ENCODE measurements around the gene CNMD.

The CNMD gene

GRCh38 chr13:52739468-52740071, at the start of gene CNMD:
Gene CNMD, minus strand, starts transcription at chr13:52739820. Its CDS starts 119 bp downstream, at chr13:52739701.
- DNase-seq (ENCODE audit: low spot score), result no peak

- no peak for DNase-seq (ENCODE audit: low spot score)
Observed at GRCh38 chr13:52788011-52788410, 48.4 kb upstream of the CNMD start.

- DNase-seq (ENCODE audit: low spot score), result no peak
Observed at GRCh38 chr13:52787235-52787634, 47.6 kb upstream of the CNMD start.

GRCh38 chr13:52786766-52787165, 47.1 kb upstream of the CNMD start:
- DNase-seq (ENCODE audit: low spot score), result no peak

- DNase-seq (ENCODE audit: low spot score), result no peak
Observed at GRCh38 chr13:52785739-52786138, 46.1 kb upstream of the CNMD start.

- DNase-seq (ENCODE audit: low spot score), result no peak
Observed at GRCh38 chr13:52784591-52785340, 45.1 kb upstream of the CNMD start.

GRCh38 chr13:52783943-52784342, 44.3 kb upstream of the CNMD start:
- DNase-seq (ENCODE audit: low spot score), result no peak

GRCh38 chr13:52782471-52783448, 43.1 kb upstream of the CNMD start:
- DNase-seq (ENCODE audit: low spot score), result no peak

- no peak for DNase-seq (ENCODE audit: low spot score)
Observed at GRCh38 chr13:52780611-52781010, 41.0 kb upstream of the CNMD start.

- peak; percentile 5 for DNase-seq (ENCODE audit: low spot score)
Observed at GRCh38 chr13:52780092-52780491, 40.5 kb upstream of the CNMD start.

GRCh38 chr13:52779103-52779502, 39.5 kb upstream of the CNMD start:
- no peak for DNase-seq (ENCODE audit: low spot score)

- no peak for DNase-seq (ENCODE audit: low spot score)
Observed at GRCh38 chr13:52776726-52777125, 37.1 kb upstream of the CNMD start.

GRCh38 chr13:52775511-52775910, 35.9 kb upstream of the CNMD start:
- no peak for DNase-seq (ENCODE audit: low spot score)

- no peak for DNase-seq (ENCODE audit: low spot score)
Observed at GRCh38 chr13:52767949-52768516, 28.4 kb upstream of the CNMD start.

- DNase-seq (ENCODE audit: low spot score), result no peak
Observed at GRCh38 chr13:52765611-52766390, 26.2 kb upstream of the CNMD start.

GRCh38 chr13:52760077-52760476, 20.5 kb upstream of the CNMD start:
- no peak for DNase-seq (ENCODE audit: low spot score)

- no peak for DNase-seq (ENCODE audit: low spot score)
Observed at GRCh38 chr13:52758114-52758513, 18.5 kb upstream of the CNMD start.

- no peak for DNase-seq (ENCODE audit: low spot score)
Observed at GRCh38 chr13:52751196-52751595, 11.6 kb upstream of the CNMD start.

GRCh38 chr13:52750713-52751112, 11.1 kb upstream of the CNMD start:
- no peak for DNase-seq (ENCODE audit: low spot score)

- DNase-seq (ENCODE audit: low spot score), result no peak
Observed at GRCh38 chr13:52749419-52749818, 9.8 kb upstream of the CNMD start.

GRCh38 chr13:52746141-52746540, 6.5 kb upstream of the CNMD start:
- no peak for DNase-seq (ENCODE audit: low spot score)
